Right atrium auricular region (tissue), 2 donors: Measurements from ENCODE around the gene HSD3B7. TPM values are rescaled to one million over a fixed set of nuclear protein-coding genes. Genes with fewer than 3 reads are reported as not detected.

ENCODE experiments used
- DNase-seq: peaks from one replicate; pipeline ENCODE4 v3.0.0-alpha.2; 2019; ENCODE audit warnings: low spot score
- H3K27ac ChIP-seq, 2 donors: fragments of 200-600 bp; sonication (generic); 1 replicate in 1 of 2; 2 replicates in 1 of 2; pipeline ENCODE4 v1.5.1; 2016 to 2019
- H3K27me3 ChIP-seq, 2 donors: fragments of 200-600 bp; sonication (generic); one replicate each; pipeline versions ENCODE4 v1.5.1 to v1.6.0; 2017 to 2019
- H3K36me3 ChIP-seq: fragments of 200-600 bp; sonication (generic); one replicate; pipeline ENCODE4 v1.5.1; 2016
- H3K4me1 ChIP-seq, 2 donors: fragments of 200-600 bp; sonication (generic); one replicate each; pipeline versions ENCODE4 v1.5.1 to v1.6.0; 2017 to 2019
- H3K4me3 ChIP-seq, 2 donors: fragments of 200-600 bp; sonication (generic); 1 replicate in 1 of 2; 2 replicates in 1 of 2; pipeline ENCODE4 v1.5.1; 2017 to 2019; ENCODE audit warnings: mild to moderate bottlenecking in 1 of 2, moderate library complexity in 1 of 2
- H3K9me3 ChIP-seq, 2 donors: fragments of 200-600 bp; sonication (generic); one replicate each; pipeline ENCODE4 v1.5.1; 2019
- CTCF ChIP-seq, 2 donors: fragments of 200-600 bp; sonication (generic); IDR thresholded peaks; one replicate each; pipeline ENCODE4 v1.5.1; 2019; ENCODE audit warnings: antibody characterized with exemption in 2 of 2
- total RNA-seq, 2 donors: library from RNA; depleted of rRNA; stranded (reverse); fragments of >200 nt; gene quantifications; one replicate each; pipeline ENCODE4 v1.1.0, GENCODE V29; 2016

The HSD3B7 gene
- total RNA-seq, 2 donors from 2014 or later = 6.0 to 8.5 TPM

- Histone ChIP-seq H3K4me1 (no peaks in the 10 kb centered on the region), H3K9me3 (no peaks in the 10 kb centered on the region), H3K36me3 (peaks cover 99% of the 10 kb centered on the region), H3K27me3 (no peaks in the 10 kb centered on the region), H3K4me3 (no peak overlapping the region), H3K27ac (no peak overlapping the region)
- no peak for DNase-seq
- no peak for TF ChIP-seq CTCF (IDR thresholded peaks at IDR 0.05)
Observed at GRCh38 chr16:30967795-30968194, 17.2 kb upstream of the HSD3B7 start.

- Histone ChIP-seq H3K27me3 (no peaks in the 10 kb centered on the region), H3K4me3 (no peak overlapping the region), H3K4me1 (no peaks in the 10 kb centered on the region), H3K36me3 (peaks cover 99% of the 10 kb centered on the region), H3K27ac (no peak overlapping the region), H3K9me3 (no peaks in the 10 kb centered on the region)
- no peak for TF ChIP-seq CTCF (IDR thresholded peaks at IDR 0.05)
- DNase-seq = no peak
Observed at GRCh38 chr16:30969246-30969842, 15.7 kb upstream of the HSD3B7 start.

- Histone ChIP-seq H3K36me3 (peaks cover 97% of the 10 kb centered on the region), H3K9me3 (no peaks in the 10 kb centered on the region), H3K4me1 (no peaks in the 10 kb centered on the region), H3K27ac (no peak overlapping the region), H3K27me3 (no peaks in the 10 kb centered on the region), H3K4me3 (no peak overlapping the region)
- no peak for DNase-seq
- TF ChIP-seq CTCF (IDR thresholded peaks at IDR 0.05) = no peak
Observed at GRCh38 chr16:30971298-30971697, 13.7 kb upstream of the HSD3B7 start.

GRCh38 chr16:30972872-30973271 lies 12.1 kb upstream of the HSD3B7 start:
- H3K27me3 ChIP-seq = no peaks in the 10 kb centered on the region
- H3K4me1 ChIP-seq = no peaks in the 10 kb centered on the region
- peaks cover 93% of the 10 kb centered on the region for H3K36me3 ChIP-seq
- no peak for DNase-seq
- no peak overlapping the region for H3K4me3 ChIP-seq
- TF ChIP-seq CTCF (IDR thresholded peaks at IDR 0.05) = no peak
- H3K9me3 ChIP-seq = no peaks in the 10 kb centered on the region
- no peak overlapping the region for H3K27ac ChIP-seq

- no peak for TF ChIP-seq CTCF (IDR thresholded peaks at IDR 0.05)
- H3K27ac ChIP-seq = no peak overlapping the region
- no peak for DNase-seq
Observed at GRCh38 chr16:30974348-30974747, 10.7 kb upstream of the HSD3B7 start.

GRCh38 chr16:30976486-30976885 lies 8.5 kb upstream of the HSD3B7 start:
- no peak for TF ChIP-seq CTCF (IDR thresholded peaks at IDR 0.05)
- no peaks in the 10 kb centered on the region for H3K9me3 ChIP-seq

More at GRCh38 chr16:30974348-30974747, 10.7 kb upstream of the HSD3B7 start:
- Histone ChIP-seq H3K36me3 (peaks cover 87% of the 10 kb centered on the region), H3K4me1 (no peaks in the 10 kb centered on the region), H3K9me3 (no peaks in the 10 kb centered on the region), H3K4me3 (no peak overlapping the region), H3K27me3 (no peaks in the 10 kb centered on the region)

More at GRCh38 chr16:30976486-30976885, 8.5 kb upstream of the HSD3B7 start:
- DNase-seq = no peak
- H3K27me3 ChIP-seq = no peaks in the 10 kb centered on the region
- peaks cover 87% of the 10 kb centered on the region for H3K36me3 ChIP-seq
- H3K4me3 ChIP-seq = no peak overlapping the region
- H3K4me1 ChIP-seq = no peaks in the 10 kb centered on the region
- no peak overlapping the region for H3K27ac ChIP-seq
